ENCODE measurements around the gene CPM. TPM values are rescaled to one million over a fixed set of nuclear protein-coding genes. Genes with fewer than 3 reads are reported as not detected.
A peak's percentile ranks its signal among the peaks of the same experiment; 100 is the strongest.

CPM gene
- total and polyA plus RNA-seq, 5 donors from 2014 or later = 2.5 to 7.9 (median 5.6) TPM

DNA sequence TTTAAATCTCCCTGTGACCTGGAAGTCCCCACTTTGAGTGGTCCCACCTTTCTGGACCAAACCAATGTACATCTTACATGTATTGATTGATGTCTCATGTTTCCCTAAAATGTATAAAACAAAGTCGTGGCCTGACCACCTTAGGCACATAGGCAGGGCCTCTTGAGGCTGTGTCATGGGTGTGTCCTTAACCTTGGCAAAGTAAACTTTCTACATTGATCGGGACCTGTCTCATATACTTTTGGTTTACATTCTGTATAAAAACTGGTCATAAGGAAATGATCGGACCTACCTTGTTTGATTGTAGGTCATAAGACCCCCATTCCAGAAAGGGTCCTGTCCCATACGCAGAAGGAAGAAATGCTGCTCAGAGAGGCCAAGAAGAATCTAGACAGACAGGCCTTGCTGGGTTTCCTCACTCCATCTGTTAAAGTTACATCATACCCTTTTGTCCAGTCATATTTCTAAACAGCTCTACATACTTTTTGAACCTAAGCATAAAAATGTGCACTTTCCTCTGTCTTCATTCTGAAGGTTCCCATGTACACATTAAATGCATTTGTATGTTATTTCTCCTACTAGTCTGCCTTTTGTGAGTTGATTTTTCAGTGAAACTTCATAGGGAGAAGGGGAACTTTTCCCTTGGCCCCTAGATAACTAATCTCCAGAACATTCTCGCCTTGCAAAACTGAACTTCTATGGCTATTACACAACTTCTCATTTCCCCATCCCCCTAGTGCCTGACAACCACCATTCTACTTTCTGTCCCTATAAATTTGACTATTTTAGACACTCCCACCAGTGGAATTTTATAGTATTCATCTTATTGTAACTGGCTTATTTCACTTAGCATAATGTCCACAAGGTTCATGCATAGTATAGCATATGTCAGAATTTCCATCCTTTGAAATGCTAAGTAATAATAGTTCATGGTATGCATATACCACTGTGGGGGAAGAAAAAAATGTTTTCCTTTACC is 30.2 kb upstream of the CPM start:
- Mint-ChIP-seq H3K4me3 (no peak overlapping the region), H3K27me3 (no peaks in the 10 kb centered on the region), H3K36me3 (no peaks in the 10 kb centered on the region), H3K9me3 (peaks cover 0 to 1% (median 0%) of the 10 kb centered on the region in 7 donors), H3K4me1 (peaks cover 0 to 21% (median 10%) of the 10 kb centered on the region in 4 donors), H3K27ac (no peak overlapping the region)
- Histone ChIP-seq H3K27ac (ENCODE audit: insufficient read depth, low read length, poor library complexity, severe bottlenecking) (no peak overlapping the region), H3K4me3 (ENCODE audit: low read depth, low read length) (no peak overlapping the region), H3K27me3 (ENCODE audit: control insufficient read depth, insufficient read depth, low read length) (no peaks in the 10 kb centered on the region), H3K9me3 (ENCODE audit: control insufficient read depth in 2 of 2, low read length in 2 of 2) (no peaks in the 10 kb centered on the region), H3K36me3 (ENCODE audit: control insufficient read depth, insufficient read depth, low read length) (no peaks in the 10 kb centered on the region), H3K4me1 (ENCODE audit: control insufficient read depth, insufficient read depth, low read length, poor library complexity, severe bottlenecking) (peaks cover 9% of the 10 kb centered on the region)
- ATAC-seq (ENCODE audit: low read depth in 2 of 2) = no peak
- DNase-seq = no peak

DNA sequence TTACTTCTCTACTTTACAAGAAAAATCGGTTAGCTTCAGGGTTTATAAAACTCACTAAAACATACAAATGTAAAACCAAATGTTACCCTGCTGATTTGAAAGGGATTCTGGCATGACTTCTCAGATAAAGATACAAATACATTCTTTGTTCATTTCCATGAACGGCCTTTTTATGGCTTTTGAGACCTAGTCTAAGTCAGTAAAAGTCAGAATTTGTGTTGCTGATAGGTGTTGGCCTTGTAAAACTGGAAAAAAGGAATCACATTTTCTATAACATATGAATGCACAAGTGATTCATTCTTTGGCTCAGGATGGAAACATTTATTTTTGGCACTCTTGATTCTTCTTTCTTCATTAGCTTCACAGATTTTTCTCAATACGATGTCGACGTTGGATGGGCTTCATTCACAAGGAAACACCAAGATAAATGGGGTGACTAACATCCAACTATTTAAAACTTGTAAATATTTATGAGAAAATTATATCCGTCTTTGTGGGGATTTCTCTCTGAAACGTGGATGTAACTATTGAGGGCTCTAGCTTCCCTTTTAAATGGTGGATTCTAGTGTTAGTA is 27.0 kb upstream of the CPM start:
- ATAC-seq (ENCODE audit: low read depth in 2 of 2) (no peak), DNase-seq (no peak)
- Histone ChIP-seq H3K36me3 (ENCODE audit: control insufficient read depth, insufficient read depth, low read length) (no peaks in the 10 kb centered on the region), H3K4me1 (ENCODE audit: control insufficient read depth, insufficient read depth, low read length, poor library complexity, severe bottlenecking) (peaks cover 9% of the 10 kb centered on the region), H3K4me3 (ENCODE audit: low read depth, low read length) (no peak overlapping the region), H3K27me3 (ENCODE audit: control insufficient read depth, insufficient read depth, low read length) (no peaks in the 10 kb centered on the region), H3K27ac (ENCODE audit: insufficient read depth, low read length, poor library complexity, severe bottlenecking) (no peak overlapping the region), H3K9me3 (ENCODE audit: control insufficient read depth in 2 of 2, low read length in 2 of 2) (no peaks in the 10 kb centered on the region)
- Mint-ChIP-seq H3K9me3 (no peaks in the 10 kb centered on the region), H3K27ac (no peak overlapping the region), H3K4me1 (peaks cover 0 to 20% (median 11%) of the 10 kb centered on the region in 4 donors), H3K4me3 (no peak overlapping the region), H3K27me3 (no peaks in the 10 kb centered on the region), H3K36me3 (no peaks in the 10 kb centered on the region)

DNA sequence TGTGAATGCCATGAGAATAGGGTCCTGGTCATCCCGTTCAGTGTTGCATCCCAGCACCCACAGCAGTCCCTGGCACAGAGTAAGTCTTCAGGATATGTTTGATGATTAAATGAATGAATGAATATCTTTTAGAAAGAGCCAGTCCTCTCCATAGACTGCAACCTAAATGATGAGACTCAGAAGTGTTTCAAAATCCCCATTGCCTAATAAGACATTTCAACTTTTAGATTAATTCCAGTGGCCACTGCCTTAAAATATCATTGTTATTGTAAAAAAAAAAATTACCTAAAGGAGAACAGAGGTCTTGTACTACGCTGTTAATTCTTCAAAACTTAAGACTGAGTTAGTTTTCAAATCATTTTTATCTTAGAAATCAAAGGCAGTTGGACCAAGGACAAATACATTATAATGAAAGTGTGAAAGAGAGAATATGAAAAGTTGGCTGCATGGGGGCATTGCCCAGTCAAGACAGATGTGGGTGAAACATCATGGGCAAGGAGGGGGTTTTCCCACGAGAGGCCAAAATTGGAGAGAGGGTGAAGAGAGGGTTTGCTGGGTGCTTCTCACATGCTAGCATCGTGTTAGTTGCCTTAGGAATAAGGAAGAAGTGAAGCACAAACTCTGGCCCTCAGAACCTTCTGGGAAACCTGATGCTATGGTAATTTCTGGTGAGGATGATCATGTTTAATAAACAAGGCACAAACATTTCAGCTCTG is 26.3 kb upstream of the CPM start:
- Mint-ChIP-seq H3K4me1 (peaks cover 0 to 20% (median 11%) of the 10 kb centered on the region in 4 donors), H3K36me3 (no peaks in the 10 kb centered on the region), H3K9me3 (no peaks in the 10 kb centered on the region), H3K27me3 (no peaks in the 10 kb centered on the region), H3K4me3 (no peak overlapping the region), H3K27ac (peak overlapping the region in 1 of 3 donors; percentile 28)
- Histone ChIP-seq H3K4me3 (ENCODE audit: low read depth, low read length) (no peak overlapping the region), H3K4me1 (ENCODE audit: control insufficient read depth, insufficient read depth, low read length, poor library complexity, severe bottlenecking) (peaks cover 9% of the 10 kb centered on the region), H3K9me3 (ENCODE audit: control insufficient read depth in 2 of 2, low read length in 2 of 2) (no peaks in the 10 kb centered on the region), H3K36me3 (ENCODE audit: control insufficient read depth, insufficient read depth, low read length) (no peaks in the 10 kb centered on the region), H3K27ac (ENCODE audit: insufficient read depth, low read length, poor library complexity, severe bottlenecking) (no peak overlapping the region), H3K27me3 (ENCODE audit: control insufficient read depth, insufficient read depth, low read length) (no peaks in the 10 kb centered on the region)
- no peak for DNase-seq
- no peak for ATAC-seq (ENCODE audit: low read depth in 2 of 2)

DNA sequence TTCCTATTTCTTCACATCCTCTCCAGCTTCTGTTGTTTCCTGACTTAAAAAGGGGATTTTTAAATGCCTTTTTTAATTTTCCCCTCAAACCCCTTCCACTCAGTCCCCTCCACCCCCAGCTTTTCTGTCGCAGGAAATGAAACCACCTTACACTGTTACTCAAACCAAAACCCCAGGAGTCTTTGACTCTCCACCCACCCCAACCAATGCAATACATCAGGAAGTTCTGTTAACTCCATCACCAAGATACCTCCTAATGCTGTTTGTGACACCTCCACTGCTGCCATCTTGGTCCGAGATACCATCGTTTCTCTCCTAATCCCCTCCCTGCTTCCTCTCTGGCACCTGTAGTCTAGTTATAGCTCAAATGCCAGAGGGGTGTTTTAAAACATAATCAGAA is 25.4 kb upstream of the CPM start:
- H3K9me3 ChIP-seq (ENCODE audit: control insufficient read depth in 2 of 2, low read length in 2 of 2) = no peaks in the 10 kb centered on the region
- Mint-ChIP-seq H3K4me3 (no peak overlapping the region), H3K36me3 (no peaks in the 10 kb centered on the region), H3K27me3 (no peaks in the 10 kb centered on the region), H3K4me1 (peaks cover 0 to 20% (median 11%) of the 10 kb centered on the region in 4 donors), H3K27ac (peak overlapping the region in 2 of 3 donors; percentile 28 to 37), H3K9me3 (no peaks in the 10 kb centered on the region)
- ATAC-seq (ENCODE audit: low read depth in 2 of 2) (no peak), DNase-seq (peak in 1 of 3 donors; percentile 71)
- H3K36me3 ChIP-seq (ENCODE audit: control insufficient read depth, insufficient read depth, low read length) = no peaks in the 10 kb centered on the region
- H3K27me3 ChIP-seq (ENCODE audit: control insufficient read depth, insufficient read depth, low read length) = no peaks in the 10 kb centered on the region
- H3K4me1 ChIP-seq (ENCODE audit: control insufficient read depth, insufficient read depth, low read length, poor library complexity, severe bottlenecking) = peaks cover 9% of the 10 kb centered on the region
- H3K27ac ChIP-seq (ENCODE audit: insufficient read depth, low read length, poor library complexity, severe bottlenecking) = no peak overlapping the region
- H3K4me3 ChIP-seq (ENCODE audit: low read depth, low read length) = no peak overlapping the region

DNA sequence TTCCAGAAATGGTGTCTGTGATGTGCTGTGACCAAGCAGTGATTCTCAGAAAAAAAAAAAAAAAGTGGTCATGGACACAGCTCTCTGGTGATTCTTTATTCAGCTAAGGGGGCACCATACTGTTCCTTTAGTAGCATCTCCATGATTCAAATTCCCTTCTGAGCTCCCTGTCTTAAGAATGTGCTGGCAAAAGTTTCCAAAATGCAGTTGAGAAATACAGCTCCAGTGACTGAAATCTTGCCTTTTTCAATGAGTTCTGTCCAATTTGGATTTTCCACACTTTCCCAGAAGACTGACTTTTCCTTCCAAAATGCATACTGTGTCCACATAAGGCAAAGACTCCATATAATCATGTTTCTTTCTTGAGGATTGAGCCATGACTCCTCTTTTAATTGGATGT is 24.3 kb upstream of the CPM start:
- peaks cover 9% of the 10 kb centered on the region for H3K4me1 ChIP-seq (ENCODE audit: control insufficient read depth, insufficient read depth, low read length, poor library complexity, severe bottlenecking)
- no peaks in the 10 kb centered on the region for H3K27me3 ChIP-seq (ENCODE audit: control insufficient read depth, insufficient read depth, low read length)
- Mint-ChIP-seq H3K36me3 (no peaks in the 10 kb centered on the region), H3K27me3 (no peaks in the 10 kb centered on the region), H3K27ac (no peak overlapping the region), H3K4me1 (peaks cover 0 to 20% (median 11%) of the 10 kb centered on the region in 4 donors), H3K9me3 (no peaks in the 10 kb centered on the region), H3K4me3 (no peak overlapping the region)
- H3K27ac ChIP-seq (ENCODE audit: insufficient read depth, low read length, poor library complexity, severe bottlenecking) = no peak overlapping the region
- ATAC-seq (ENCODE audit: low read depth in 2 of 2) = no peak
- H3K9me3 ChIP-seq (ENCODE audit: control insufficient read depth in 2 of 2, low read length in 2 of 2) = no peaks in the 10 kb centered on the region
- DNase-seq = no peak
- H3K36me3 ChIP-seq (ENCODE audit: control insufficient read depth, insufficient read depth, low read length) = no peaks in the 10 kb centered on the region
- no peak overlapping the region for H3K4me3 ChIP-seq (ENCODE audit: low read depth, low read length)

DNA sequence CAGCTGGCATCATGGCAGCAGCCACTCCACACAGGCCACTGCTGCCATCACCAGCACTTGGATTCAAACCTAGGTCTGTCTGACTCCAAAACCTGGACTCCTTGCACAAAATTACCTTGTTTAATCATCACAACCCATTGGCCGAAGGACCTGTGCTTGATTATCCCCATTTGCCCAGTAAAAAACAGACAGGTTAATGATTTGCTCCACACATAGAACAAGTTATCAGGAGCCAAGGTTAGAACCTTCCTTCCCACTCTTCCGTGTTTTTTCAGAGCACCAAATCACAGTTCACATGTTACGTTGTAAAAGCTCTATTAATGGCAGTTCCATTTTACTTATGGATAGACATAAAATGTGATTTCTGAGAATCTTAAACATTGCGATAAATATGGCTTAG is 23.5 kb upstream of the CPM start:
- Mint-ChIP-seq H3K4me3 (no peak overlapping the region), H3K27ac (no peak overlapping the region), H3K27me3 (no peaks in the 10 kb centered on the region), H3K36me3 (no peaks in the 10 kb centered on the region), H3K4me1 (peaks cover 0 to 20% (median 11%) of the 10 kb centered on the region in 4 donors), H3K9me3 (no peaks in the 10 kb centered on the region)
- Histone ChIP-seq H3K27me3 (ENCODE audit: control insufficient read depth, insufficient read depth, low read length) (no peaks in the 10 kb centered on the region), H3K4me1 (ENCODE audit: control insufficient read depth, insufficient read depth, low read length, poor library complexity, severe bottlenecking) (peaks cover 9% of the 10 kb centered on the region), H3K27ac (ENCODE audit: insufficient read depth, low read length, poor library complexity, severe bottlenecking) (no peak overlapping the region), H3K4me3 (ENCODE audit: low read depth, low read length) (no peak overlapping the region), H3K9me3 (ENCODE audit: control insufficient read depth in 2 of 2, low read length in 2 of 2) (no peaks in the 10 kb centered on the region), H3K36me3 (ENCODE audit: control insufficient read depth, insufficient read depth, low read length) (no peaks in the 10 kb centered on the region)
- no peak for ATAC-seq (ENCODE audit: low read depth in 2 of 2)
- no peak for DNase-seq

DNA sequence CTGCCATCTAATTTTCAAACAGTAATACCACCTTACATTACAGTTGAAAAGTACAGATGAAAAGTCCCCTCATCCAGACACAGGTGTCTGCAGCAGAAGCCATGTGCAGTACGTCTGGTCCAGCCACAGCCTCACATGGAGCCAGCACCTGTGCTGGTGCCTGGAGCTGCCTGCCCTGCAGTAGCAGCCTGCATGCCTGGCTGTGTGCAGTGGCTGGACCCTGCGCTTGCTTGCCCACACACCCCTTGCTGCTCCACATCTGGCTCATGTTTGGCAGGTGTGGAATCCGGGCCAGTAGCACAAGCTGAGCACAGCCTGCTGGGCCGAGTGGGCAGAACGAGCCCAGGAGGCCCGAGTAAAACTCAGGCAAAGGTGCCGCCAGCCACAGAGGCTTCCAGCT is 21.8 kb upstream of the CPM start:
- Mint-ChIP-seq H3K4me1 (peaks cover 0 to 20% (median 10%) of the 10 kb centered on the region in 4 donors), H3K36me3 (no peaks in the 10 kb centered on the region), H3K4me3 (no peak overlapping the region), H3K9me3 (no peaks in the 10 kb centered on the region), H3K27me3 (no peaks in the 10 kb centered on the region), H3K27ac (no peak overlapping the region)
- ATAC-seq (ENCODE audit: low read depth in 2 of 2) (no peak), DNase-seq (no peak)
- Histone ChIP-seq H3K4me1 (ENCODE audit: control insufficient read depth, insufficient read depth, low read length, poor library complexity, severe bottlenecking) (peaks cover 9% of the 10 kb centered on the region), H3K9me3 (ENCODE audit: control insufficient read depth in 2 of 2, low read length in 2 of 2) (no peaks in the 10 kb centered on the region), H3K27me3 (ENCODE audit: control insufficient read depth, insufficient read depth, low read length) (no peaks in the 10 kb centered on the region), H3K4me3 (ENCODE audit: low read depth, low read length) (no peak overlapping the region), H3K27ac (ENCODE audit: insufficient read depth, low read length, poor library complexity, severe bottlenecking) (no peak overlapping the region), H3K36me3 (ENCODE audit: control insufficient read depth, insufficient read depth, low read length) (no peaks in the 10 kb centered on the region)

All from CD4-positive, CD25-positive, alpha-beta regulatory T cell (primary cell).